IMR-90 (cell line): ENCODE measurements around the gene STAB1.

Experiments used
- CTCF ChIP-seq: conservative IDR thresholded peaks from 2 replicates; pipeline ENCODE4 v1.5.1; 2012; ENCODE audit warnings: mild to moderate bottlenecking, low read depth, low read length, improper control_type of control experiment
- POLR2A ChIP-seq: IDR thresholded peaks from 2 replicates; pipeline ENCODE4 v1.6.1; 2012; ENCODE audit warnings: mild to moderate bottlenecking, low read depth, low read length

- TF ChIP-seq CTCF, result no peak
- no peak for TF ChIP-seq POLR2A
These were observed 52.0 kb downstream of the STAB1 start for GRCh38 chr3:52547143-52547542.
